ENCODE measurements around the gene CPT1B. TPM values are rescaled to one million over a fixed set of nuclear protein-coding genes. Genes with fewer than 3 reads are reported as not detected.

CPT1B gene
- total RNA-seq, 1 donor from 2014 or later, result not detected

GRCh38 chr22:50546326-50547262, 31.6 kb downstream of the CPT1B start:
- no peak for DNase-seq (ENCODE audit: low spot score)

- DNase-seq (ENCODE audit: low spot score), result peak; percentile 50
Measured at GRCh38 chr22:50545522-50546325, 32.5 kb downstream of the CPT1B start, which contains the start of gene KLHDC7B. Gene KLHDC7B, plus strand, starts transcription at chr22:50545899. Its CDS starts 345 bp downstream, at chr22:50546244.

GRCh38 chr22:50544746-50545253, 33.4 kb downstream of the CPT1B start:
- no peak for DNase-seq (ENCODE audit: low spot score)

GRCh38 chr22:50544078-50544745, 34.0 kb downstream of the CPT1B start:
- peak; percentile 63 for DNase-seq (ENCODE audit: low spot score)

- DNase-seq (ENCODE audit: low spot score), result no peak
Measured at GRCh38 chr22:50542416-50542927, 35.8 kb downstream of the CPT1B start.

- peak; percentile 40 for DNase-seq (ENCODE audit: low spot score)
Measured at GRCh38 chr22:50541667-50542026, 36.6 kb downstream of the CPT1B start.

GRCh38 chr22:50540381-50540780, 37.8 kb downstream of the CPT1B start:
- DNase-seq (ENCODE audit: low spot score), result no peak

GRCh38 chr22:50537765-50538164, 40.5 kb downstream of the CPT1B start:
- no peak for DNase-seq (ENCODE audit: low spot score)

GRCh38 chr22:50536226-50536625, 42.0 kb downstream of the CPT1B start:
- DNase-seq (ENCODE audit: low spot score), result no peak

GRCh38 chr22:50535113-50535512, 43.1 kb downstream of the CPT1B start:
- DNase-seq (ENCODE audit: low spot score), result no peak

GRCh38 chr22:50533856-50534711, 44.1 kb downstream of the CPT1B start:
- DNase-seq (ENCODE audit: low spot score), result peak; percentile 87

- peak; percentile 52 for DNase-seq (ENCODE audit: low spot score)
Measured at GRCh38 chr22:50532824-50533796, 45.1 kb downstream of the CPT1B start.

GRCh38 chr22:50531962-50532674, 46.1 kb downstream of the CPT1B start:
- peak; percentile 84 for DNase-seq (ENCODE audit: low spot score)

GRCh38 chr22:50531546-50531961, 46.7 kb downstream of the CPT1B start:
- peak; percentile 76 for DNase-seq (ENCODE audit: low spot score)

GRCh38 chr22:50530877-50531545, 47.2 kb downstream of the CPT1B start:
- DNase-seq (ENCODE audit: low spot score), result peak; percentile 94

GRCh38 chr22:50530580-50530876, 47.7 kb downstream of the CPT1B start:
- no peak for DNase-seq (ENCODE audit: low spot score)

- DNase-seq (ENCODE audit: low spot score), result peak; percentile 92
Measured at GRCh38 chr22:50529897-50530579, 48.2 kb downstream of the CPT1B start, which contains the start of gene TYMP. Gene TYMP, minus strand, starts transcription at chr22:50530012. Its CDS starts 303 bp downstream, at chr22:50529709.
